OCI-LY7 (cell line): ENCODE data around the gene LRP1B.

Experiments
- EZH2phosphoT487 ChIP-seq: fragments of 200-600 bp; sonication (generic); IDR thresholded peaks from 2 replicates; pipeline ENCODE4 v1.6.1; 2018; ENCODE audit warnings: low read depth, borderline replicate concordance, mild to moderate bottlenecking, mixed run types, antibody characterized with exemption, low read length, moderate library complexity, mixed read lengths
- TF ChIP-seq, protein P1 (sequence below): fragments of 200-600 bp; sonication (generic); conservative IDR thresholded peaks from 2 replicates; pipeline ENCODE4 v1.5.1; 2014; ENCODE audit warnings: mild to moderate bottlenecking, antibody characterized with exemption, low read length, moderate library complexity, mixed read lengths

GRCh38 chr2:140275427-140275826 is 1855.4 kb downstream of the LRP1B start:
- TF ChIP-seq, protein P1, sequence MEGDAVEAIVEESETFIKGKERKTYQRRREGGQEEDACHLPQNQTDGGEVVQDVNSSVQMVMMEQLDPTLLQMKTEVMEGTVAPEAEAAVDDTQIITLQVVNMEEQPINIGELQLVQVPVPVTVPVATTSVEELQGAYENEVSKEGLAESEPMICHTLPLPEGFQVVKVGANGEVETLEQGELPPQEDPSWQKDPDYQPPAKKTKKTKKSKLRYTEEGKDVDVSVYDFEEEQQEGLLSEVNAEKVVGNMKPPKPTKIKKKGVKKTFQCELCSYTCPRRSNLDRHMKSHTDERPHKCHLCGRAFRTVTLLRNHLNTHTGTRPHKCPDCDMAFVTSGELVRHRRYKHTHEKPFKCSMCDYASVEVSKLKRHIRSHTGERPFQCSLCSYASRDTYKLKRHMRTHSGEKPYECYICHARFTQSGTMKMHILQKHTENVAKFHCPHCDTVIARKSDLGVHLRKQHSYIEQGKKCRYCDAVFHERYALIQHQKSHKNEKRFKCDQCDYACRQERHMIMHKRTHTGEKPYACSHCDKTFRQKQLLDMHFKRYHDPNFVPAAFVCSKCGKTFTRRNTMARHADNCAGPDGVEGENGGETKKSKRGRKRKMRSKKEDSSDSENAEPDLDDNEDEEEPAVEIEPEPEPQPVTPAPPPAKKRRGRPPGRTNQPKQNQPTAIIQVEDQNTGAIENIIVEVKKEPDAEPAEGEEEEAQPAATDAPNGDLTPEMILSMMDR: no peak
- TF ChIP-seq EZH2phosphoT487: no peak
